Fibroblast of upper back skin (primary cell): ENCODE measurements around the gene VPS37C.

ENCODE experiments used
- DNase-seq: peaks from one replicate; pipeline ENCODE4 v3.0.0-alpha.2; 2013

VPS37C gene

GRCh38 chr11:61152816-61153592, 8.2 kb downstream of the VPS37C start:
- peak; percentile 81 for DNase-seq

GRCh38 chr11:61151545-61152252, 9.5 kb downstream of the VPS37C start:
- no peak for DNase-seq

GRCh38 chr11:61150706-61151544, 10.3 kb downstream of the VPS37C start:
- no peak for DNase-seq

- no peak for DNase-seq
Observed at GRCh38 chr11:61149624-61150615, 11.3 kb downstream of the VPS37C start.

- no peak for DNase-seq
Observed at GRCh38 chr11:61147791-61148620, 13.2 kb downstream of the VPS37C start.

GRCh38 chr11:61147271-61147670, 14.0 kb downstream of the VPS37C start:
- no peak for DNase-seq

GRCh38 chr11:61146416-61146815, 14.8 kb downstream of the VPS37C start:
- DNase-seq = no peak

- DNase-seq = no peak
Observed at GRCh38 chr11:61145228-61146005, 15.8 kb downstream of the VPS37C start.

GRCh38 chr11:61144511-61145179, 16.6 kb downstream of the VPS37C start:
- no peak for DNase-seq

GRCh38 chr11:61142424-61142823, 18.8 kb downstream of the VPS37C start:
- no peak for DNase-seq

- DNase-seq = no peak
Observed at GRCh38 chr11:61141601-61142028, 19.6 kb downstream of the VPS37C start.

- DNase-seq = no peak
Observed at GRCh38 chr11:61140416-61140815, 20.8 kb downstream of the VPS37C start.

GRCh38 chr11:61139387-61139786, 21.8 kb downstream of the VPS37C start:
- DNase-seq = peak; percentile 39

GRCh38 chr11:61138935-61139334, 22.3 kb downstream of the VPS37C start:
- DNase-seq = peak; percentile 94

- no peak for DNase-seq
Observed at GRCh38 chr11:61134801-61135257, 26.4 kb downstream of the VPS37C start.

- DNase-seq = no peak
Observed at GRCh38 chr11:61133956-61134662, 27.1 kb downstream of the VPS37C start.

- DNase-seq = no peak
Observed at GRCh38 chr11:61133145-61133544, 28.1 kb downstream of the VPS37C start.

GRCh38 chr11:61132646-61133045, 28.6 kb downstream of the VPS37C start:
- no peak for DNase-seq

GRCh38 chr11:61131998-61132555, 29.1 kb downstream of the VPS37C start:
- DNase-seq = no peak
